Progenitor cell of endocrine pancreas (in vitro differentiated cells): ENCODE data around the gene DNLZ. TPM values are rescaled to one million over a fixed set of nuclear protein-coding genes. Genes with fewer than 3 reads are reported as not detected.
"Not testable (repeated sequence)": the region's sequence is repeated elsewhere in the genome, so short reads cannot be mapped to it uniquely, and the experiment has no call there.

Source experiments
- DNase-seq: peaks from one replicate; pipeline ENCODE4 v3.0.0; 2021; ENCODE audit warnings: low spot score; ENCODE audit not compliant: unreplicated experiment
- H3K27ac Mint-ChIP-seq: 2 replicates; pipeline ENCODE4 v1.8.0; 2021; ENCODE audit warnings: mild to moderate bottlenecking, moderate library complexity, mixed read lengths
- H3K27me3 Mint-ChIP-seq: 2 replicates; pipeline ENCODE4 v1.8.0; 2021; ENCODE audit warnings: mixed read lengths
- H3K36me3 Mint-ChIP-seq: 2 replicates; pipeline ENCODE4 v1.8.0; 2022; ENCODE audit warnings: mixed read lengths; ENCODE audit not compliant: insufficient read depth
- H3K4me1 Mint-ChIP-seq: 2 replicates; pipeline ENCODE4 v1.8.0; 2021; ENCODE audit warnings: low read depth, mixed read lengths
- H3K4me3 Mint-ChIP-seq: 2 replicates; pipeline ENCODE4 v1.8.0; 2021; ENCODE audit warnings: low read depth, mild to moderate bottlenecking, moderate library complexity, mixed read lengths
- H3K9me3 Mint-ChIP-seq: 2 replicates; pipeline ENCODE4 v1.8.0; 2021; ENCODE audit warnings: low read depth, mixed read lengths
- total RNA-seq: library from RNA; stranded (reverse); gene quantifications from 2 replicates; pipeline ENCODE4 v1.2.1, GENCODE V29; 2021
- TF ChIP-seq, protein P1 (sequence below): fragments of 200-600 bp; sonication (generic); IDR thresholded peaks from one replicate; pipeline ENCODE4 v1.5.0; 2021; ENCODE audit warnings: antibody characterized with exemption, mild to moderate bottlenecking; ENCODE audit not compliant: unreplicated experiment

The DNLZ gene
- total RNA-seq, 1 donor from 2014 or later, result 16.2 TPM

DNA sequence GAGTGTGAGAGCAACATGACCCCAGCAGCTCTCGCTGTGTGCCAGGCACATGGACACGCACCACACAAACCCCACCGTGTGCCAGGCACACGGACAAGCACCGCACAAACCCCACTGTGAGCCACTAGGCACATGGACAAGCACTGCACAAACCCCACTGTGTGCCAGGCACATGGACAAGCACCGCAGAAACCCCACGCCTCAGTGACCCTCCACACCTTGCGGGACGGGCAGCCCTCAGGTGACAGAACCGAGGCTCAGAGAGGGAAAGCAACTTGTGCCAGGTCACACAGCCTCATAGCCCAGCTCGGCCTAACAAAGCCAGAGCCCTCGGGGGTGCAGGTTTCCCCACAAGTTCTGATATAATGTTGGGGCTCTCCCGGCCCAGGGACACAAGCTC is 38.2 kb downstream of the DNLZ start:
- H3K27me3 Mint-ChIP-seq, result peaks cover 2% of the 10 kb centered on the region
- no peak overlapping the region for H3K4me3 Mint-ChIP-seq
- H3K4me1 Mint-ChIP-seq, result peaks cover 6% of the 10 kb centered on the region
- no peaks in the 10 kb centered on the region for H3K36me3 Mint-ChIP-seq
- TF ChIP-seq, protein P1, sequence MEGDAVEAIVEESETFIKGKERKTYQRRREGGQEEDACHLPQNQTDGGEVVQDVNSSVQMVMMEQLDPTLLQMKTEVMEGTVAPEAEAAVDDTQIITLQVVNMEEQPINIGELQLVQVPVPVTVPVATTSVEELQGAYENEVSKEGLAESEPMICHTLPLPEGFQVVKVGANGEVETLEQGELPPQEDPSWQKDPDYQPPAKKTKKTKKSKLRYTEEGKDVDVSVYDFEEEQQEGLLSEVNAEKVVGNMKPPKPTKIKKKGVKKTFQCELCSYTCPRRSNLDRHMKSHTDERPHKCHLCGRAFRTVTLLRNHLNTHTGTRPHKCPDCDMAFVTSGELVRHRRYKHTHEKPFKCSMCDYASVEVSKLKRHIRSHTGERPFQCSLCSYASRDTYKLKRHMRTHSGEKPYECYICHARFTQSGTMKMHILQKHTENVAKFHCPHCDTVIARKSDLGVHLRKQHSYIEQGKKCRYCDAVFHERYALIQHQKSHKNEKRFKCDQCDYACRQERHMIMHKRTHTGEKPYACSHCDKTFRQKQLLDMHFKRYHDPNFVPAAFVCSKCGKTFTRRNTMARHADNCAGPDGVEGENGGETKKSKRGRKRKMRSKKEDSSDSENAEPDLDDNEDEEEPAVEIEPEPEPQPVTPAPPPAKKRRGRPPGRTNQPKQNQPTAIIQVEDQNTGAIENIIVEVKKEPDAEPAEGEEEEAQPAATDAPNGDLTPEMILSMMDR, result no peak
- H3K9me3 Mint-ChIP-seq, result peaks cover 5% of the 10 kb centered on the region
- DNase-seq, result no peak
- no peak overlapping the region for H3K27ac Mint-ChIP-seq

DNA sequence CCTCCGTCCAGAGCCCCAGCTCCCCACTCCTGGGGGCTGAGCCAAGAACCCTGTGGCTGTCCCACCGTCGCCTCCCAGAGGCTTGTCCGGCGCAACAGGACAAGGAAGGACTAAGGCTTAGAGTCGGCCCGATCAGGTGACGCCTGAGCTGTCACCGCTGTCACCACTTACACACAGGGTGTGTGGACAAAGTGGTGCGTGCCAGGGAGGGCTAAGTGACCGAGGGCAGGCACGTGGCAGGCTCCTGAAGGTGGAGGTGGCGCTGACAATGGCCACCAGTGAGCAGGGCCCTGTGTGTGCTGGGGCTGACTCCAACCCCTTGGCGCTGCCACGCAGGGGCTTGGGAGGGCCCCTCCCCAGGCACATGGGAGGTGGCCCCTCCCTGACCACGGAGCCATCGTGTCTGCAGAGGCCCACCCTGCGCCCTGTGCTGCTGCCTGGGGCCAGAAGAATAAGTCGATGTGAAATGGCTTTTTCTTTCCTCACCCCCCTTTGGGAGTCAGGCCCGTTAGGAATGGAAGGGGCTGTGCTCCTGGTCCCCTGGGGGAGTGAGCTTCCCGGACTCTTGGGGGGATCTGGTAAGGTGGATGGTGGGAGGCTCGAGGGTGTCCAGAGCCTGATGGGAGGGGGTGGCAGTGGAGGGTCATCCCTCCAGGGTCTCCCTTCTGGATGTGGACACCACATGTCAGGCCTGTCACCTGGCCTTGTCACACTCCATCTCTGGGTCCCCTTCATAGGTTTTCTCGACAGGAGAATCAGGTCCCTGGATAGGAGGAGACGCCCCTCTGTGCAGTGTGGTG is 38.8 kb downstream of the DNLZ start:
- H3K4me1 Mint-ChIP-seq, result peaks cover 6% of the 10 kb centered on the region
- no peak for DNase-seq

DNA sequence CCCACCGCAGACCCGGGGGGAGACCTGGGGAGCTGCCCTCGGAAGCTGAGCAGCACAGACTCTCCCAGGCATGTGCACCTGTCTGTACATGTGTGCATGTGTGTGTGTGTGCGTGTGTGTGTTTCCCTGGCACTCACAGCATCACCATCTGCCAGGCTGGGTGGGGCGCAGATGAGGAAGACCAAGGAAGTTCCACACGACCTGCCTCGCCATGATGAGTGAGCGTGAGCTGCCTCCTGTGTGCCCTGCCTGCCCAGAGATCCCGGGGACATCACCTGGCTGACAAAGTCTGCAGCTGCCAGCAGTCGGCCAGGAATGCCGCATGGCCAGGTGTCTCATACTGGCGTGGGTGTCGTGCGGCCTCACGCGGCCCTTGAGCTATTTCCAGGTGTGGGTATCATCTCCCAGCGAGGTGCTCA is 40.2 kb downstream of the DNLZ start:
- Mint-ChIP-seq H3K4me1 (peaks cover 2% of the 10 kb centered on the region), H3K27me3 (peaks cover 2% of the 10 kb centered on the region), H3K9me3 (peaks cover 5% of the 10 kb centered on the region), H3K4me3 (no peak overlapping the region), H3K36me3 (no peaks in the 10 kb centered on the region), H3K27ac (no peak overlapping the region)
- TF ChIP-seq, protein P1, result no peak
- DNase-seq, result no peak

More for the DNA sequence above, 38.8 kb downstream of the DNLZ start:
- TF ChIP-seq, protein P1, result peak; percentile 9
- Mint-ChIP-seq H3K27ac (no peak overlapping the region), H3K4me3 (no peak overlapping the region), H3K9me3 (peaks cover 5% of the 10 kb centered on the region), H3K27me3 (peaks cover 2% of the 10 kb centered on the region), H3K36me3 (no peaks in the 10 kb centered on the region)

DNA sequence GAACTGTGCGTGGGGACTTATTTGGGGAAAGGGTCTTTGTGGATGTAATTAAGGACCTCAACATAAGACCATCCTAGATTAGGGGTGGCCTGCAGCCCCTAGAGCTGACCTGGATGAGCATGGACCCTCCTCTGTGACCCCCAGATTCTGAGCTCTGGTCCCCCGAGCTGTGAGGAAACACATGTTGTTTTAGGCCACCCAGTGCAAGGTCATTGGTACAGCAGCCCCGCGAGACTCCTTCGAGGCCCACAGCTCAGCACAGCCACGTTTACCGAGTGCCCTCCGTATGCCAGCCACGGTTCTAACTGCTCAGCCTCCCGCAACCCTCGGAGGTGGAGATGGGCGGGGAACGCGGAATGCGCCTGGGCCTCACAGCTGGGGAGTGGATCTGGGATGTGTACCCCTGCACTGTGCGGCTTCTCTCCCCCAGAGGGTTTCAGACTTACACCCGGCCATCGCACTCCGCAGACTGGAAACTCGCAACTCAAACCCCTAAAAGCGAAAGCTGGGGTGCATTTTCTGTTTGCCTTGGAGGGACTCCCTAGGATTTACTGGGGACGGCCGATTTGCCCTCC is 40.7 kb downstream of the DNLZ start:
- Mint-ChIP-seq H3K27me3 (peaks cover 2% of the 10 kb centered on the region), H3K9me3 (peaks cover 5% of the 10 kb centered on the region), H3K27ac (no peak overlapping the region), H3K4me3 (no peak overlapping the region), H3K36me3 (no peaks in the 10 kb centered on the region), H3K4me1 (peaks cover 2% of the 10 kb centered on the region)
- DNase-seq, result no peak
- TF ChIP-seq, protein P1, result no peak

DNA sequence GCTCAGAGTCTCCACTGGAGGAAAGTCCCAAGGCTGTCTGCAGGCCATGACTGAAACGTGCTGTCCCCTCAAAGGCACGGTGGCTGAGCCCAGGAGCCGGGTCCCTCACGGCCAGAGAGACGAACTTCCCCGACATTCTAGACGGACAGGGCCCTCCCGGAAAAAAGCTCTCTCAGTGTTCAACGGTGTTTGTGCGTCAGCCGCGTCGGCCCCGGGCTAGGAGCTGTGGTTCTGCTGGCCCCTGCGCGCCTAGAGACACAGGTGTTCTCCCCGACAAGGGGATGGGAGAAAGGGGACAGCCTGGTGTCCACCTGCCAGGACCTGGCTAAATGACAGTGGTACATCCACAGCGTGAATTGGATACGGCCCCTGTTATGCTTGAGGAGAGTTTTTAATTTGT is 42.0 kb downstream of the DNLZ start:
- Mint-ChIP-seq H3K36me3 (no peaks in the 10 kb centered on the region), H3K4me3 (no peak overlapping the region), H3K9me3 (peaks cover 5% of the 10 kb centered on the region), H3K27ac (no peak overlapping the region), H3K4me1 (peaks cover 2% of the 10 kb centered on the region), H3K27me3 (peaks cover 2% of the 10 kb centered on the region)
- DNase-seq, result no peak
- TF ChIP-seq, protein P1, result no peak

DNA sequence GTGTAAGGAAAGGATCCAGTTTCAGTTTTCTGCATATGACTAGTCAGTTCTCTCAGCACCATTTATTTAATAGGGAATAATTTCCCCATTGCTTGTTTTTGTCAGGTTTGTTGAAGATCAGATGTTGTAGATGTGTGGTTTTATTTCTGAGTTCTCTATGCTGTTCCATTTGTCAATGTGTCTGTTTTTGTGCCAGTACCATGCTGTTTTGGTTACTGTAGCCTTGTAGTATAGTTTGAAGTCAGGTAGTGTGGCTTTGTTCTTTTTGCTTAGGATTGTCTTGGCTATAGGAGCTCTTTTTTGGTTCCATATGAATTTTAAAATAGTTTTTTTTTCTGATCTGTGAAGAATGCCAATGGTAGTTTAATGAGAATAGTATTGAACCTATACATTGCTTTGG is 42.6 kb downstream of the DNLZ start:
- not testable (repeated sequence) for H3K4me3 Mint-ChIP-seq, H3K27ac Mint-ChIP-seq, H3K9me3 Mint-ChIP-seq, H3K27me3 Mint-ChIP-seq, DNase-seq, H3K4me1 Mint-ChIP-seq, H3K36me3 Mint-ChIP-seq

DNA sequence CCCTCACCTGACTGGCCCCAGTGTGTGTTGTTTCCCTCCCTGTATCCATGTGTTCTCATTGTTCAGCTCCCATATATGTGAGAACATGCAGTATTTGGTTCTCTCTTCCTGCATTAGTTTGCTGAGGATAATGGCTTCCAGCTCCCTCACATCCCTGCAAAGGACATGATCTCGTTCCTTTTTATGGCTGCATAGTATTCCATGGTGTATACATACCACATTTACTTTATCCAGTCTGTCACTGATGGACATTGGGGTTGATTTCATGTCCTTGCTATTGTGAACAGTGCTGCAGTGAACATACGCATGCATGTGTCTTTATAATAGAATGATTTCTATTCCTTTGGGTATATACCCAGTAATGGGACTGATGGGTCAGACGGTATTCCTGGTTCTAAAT is 43.6 kb downstream of the DNLZ start:
- H3K27ac Mint-ChIP-seq, result peak overlapping the region; percentile 7
- not testable (repeated sequence) for H3K36me3 Mint-ChIP-seq, H3K4me3 Mint-ChIP-seq, DNase-seq, H3K4me1 Mint-ChIP-seq, H3K27me3 Mint-ChIP-seq
- peaks cover 17% of the 10 kb centered on the region for H3K9me3 Mint-ChIP-seq

DNA sequence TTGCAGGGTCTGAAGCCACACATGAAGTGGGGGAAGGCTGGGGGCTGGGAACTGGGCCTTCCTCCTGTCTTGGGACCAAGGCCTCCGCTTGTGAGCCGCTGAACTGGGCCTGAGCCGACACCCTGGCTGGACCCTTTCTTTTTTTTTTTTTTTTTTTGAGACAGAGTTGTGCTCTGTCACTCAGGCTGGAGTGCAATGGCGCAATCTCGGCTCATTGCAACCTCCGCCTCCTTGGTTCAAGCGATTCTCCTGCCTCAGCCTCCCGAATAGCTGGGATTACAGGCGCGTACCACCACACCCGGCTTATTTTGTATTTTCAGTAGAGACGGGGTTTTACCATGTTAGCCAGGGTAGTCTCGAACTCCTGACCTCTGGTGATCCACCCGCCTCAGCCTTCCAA is 44.3 kb downstream of the DNLZ start:
- H3K4me1 Mint-ChIP-seq, H3K4me3 Mint-ChIP-seq, DNase-seq, H3K36me3 Mint-ChIP-seq, H3K27me3 Mint-ChIP-seq, H3K27ac Mint-ChIP-seq: not testable (repeated sequence)
- peaks cover 22% of the 10 kb centered on the region for H3K9me3 Mint-ChIP-seq
